ENCODE data around the gene MYBPH. TPM values are rescaled to one million over a fixed set of nuclear protein-coding genes. Genes with fewer than 3 reads are reported as not detected.

The MYBPH gene
- total RNA-seq, 5 donors from 2014 or later (not counting 1 experiment from before 2014, with no cell fraction given): not detected

GRCh38 chr1:203147376-203147775 lies 28.2 kb downstream of the MYBPH start:
- Mint-ChIP-seq H3K27me3 (peaks cover 0 to 7% of the 10 kb centered on the region in 2 donors), H3K9me3 (peaks cover 0 to 4% (median 0%) of the 10 kb centered on the region in 3 donors), H3K4me3 (no peak overlapping the region), H3K27ac (no peak overlapping the region), H3K36me3 (peaks cover 4% of the 10 kb centered on the region), H3K4me1 (no peaks in the 10 kb centered on the region)
- peaks cover 0 to 25% of the 10 kb centered on the region in 2 experiments for H3K27me3 ChIP-seq (replicated peaks in 1 of 2; ENCODE audit: control insufficient read depth in 2 of 2, extremely low read depth in 1 of 2, insufficient read depth in 2 of 2, low read length in 1 of 2)
- CTCF ChIA-PET: no interaction called here
- DNase-seq: no peak
- WGBS (ENCODE audit: insufficient coverage): 78% methylated on average over 4 of the region's 5 CpGs
- no peaks in the 10 kb centered on the region for H3K4me1 ChIP-seq (ENCODE audit: control insufficient read depth in 1 of 2, extremely low read depth in 1 of 2, insufficient read depth in 2 of 2, low read length in 2 of 2)
- H3K36me3 ChIP-seq (ENCODE audit: control insufficient read depth in 2 of 2, extremely low read depth in 1 of 2, insufficient read depth in 1 of 2, low read length in 1 of 2): no peaks in the 10 kb centered on the region
- H3K4me3 ChIP-seq (ENCODE audit: control insufficient read depth in 1 of 2, extremely low read depth in 1 of 2, low read length in 1 of 2): no peak overlapping the region
- POLR2A ChIA-PET: no interaction called here
- H3K27ac ChIP-seq (ENCODE audit: low read length): no peak overlapping the region
- H3K9me3 ChIP-seq: no peaks in the 10 kb centered on the region
- ATAC-seq (replicated peaks in 1 of 4): no peak

DNA sequence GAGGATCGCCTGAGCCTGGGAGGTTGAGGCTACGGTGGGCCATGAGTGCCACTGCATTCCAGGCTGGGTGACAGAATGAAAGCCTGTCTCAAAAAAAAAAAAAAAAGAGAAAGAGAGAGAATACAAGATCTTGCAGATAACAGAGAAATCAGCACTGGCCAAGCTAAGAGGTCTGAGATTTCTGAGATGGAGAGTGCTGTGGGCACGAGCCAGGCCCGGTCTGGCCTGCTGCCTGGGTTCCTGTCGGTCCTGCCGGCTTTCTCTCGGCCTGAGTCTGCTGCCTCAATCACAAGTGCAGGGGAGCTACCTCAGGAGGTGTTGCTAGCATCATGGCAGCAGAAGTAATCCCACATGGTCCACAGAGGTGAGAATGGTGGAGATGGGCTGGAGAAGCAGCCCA lies 29.1 kb downstream of the MYBPH start:
- 89% methylated on average over 6 of the region's 7 CpGs for WGBS (ENCODE audit: insufficient coverage)
- Mint-ChIP-seq H3K4me3 (no peak overlapping the region), H3K36me3 (peaks cover 4% of the 10 kb centered on the region), H3K27me3 (peaks cover 0 to 5% of the 10 kb centered on the region in 2 donors), H3K27ac (no peak overlapping the region), H3K4me1 (no peaks in the 10 kb centered on the region), H3K9me3 (peaks cover 0 to 4% (median 0%) of the 10 kb centered on the region in 3 donors)
- DNase-seq: no peak
- H3K36me3 ChIP-seq (ENCODE audit: control insufficient read depth in 2 of 2, extremely low read depth in 1 of 2, insufficient read depth in 1 of 2, low read length in 1 of 2): no peaks in the 10 kb centered on the region
- no peak for ATAC-seq (replicated peaks in 1 of 4)
- H3K27me3 ChIP-seq (replicated peaks in 1 of 2; ENCODE audit: control insufficient read depth in 2 of 2, extremely low read depth in 1 of 2, insufficient read depth in 2 of 2, low read length in 1 of 2): peaks cover 0 to 20% of the 10 kb centered on the region in 2 experiments
- CTCF ChIA-PET: no interaction called here
- H3K4me3 ChIP-seq (ENCODE audit: control insufficient read depth in 1 of 2, extremely low read depth in 1 of 2, low read length in 1 of 2): no peak overlapping the region
- H3K9me3 ChIP-seq: no peaks in the 10 kb centered on the region
- H3K4me1 ChIP-seq (ENCODE audit: control insufficient read depth in 1 of 2, extremely low read depth in 1 of 2, insufficient read depth in 2 of 2, low read length in 2 of 2): no peaks in the 10 kb centered on the region
- POLR2A ChIA-PET: no interaction called here
- no peak overlapping the region for H3K27ac ChIP-seq (ENCODE audit: low read length)

GRCh38 chr1:203146042-203146369 lies 29.6 kb downstream of the MYBPH start:
- CTCF ChIA-PET: no interaction called here
- DNase-seq (no peak), ATAC-seq (replicated peaks in 1 of 4) (no peak)
- no peaks in the 10 kb centered on the region for H3K4me1 Mint-ChIP-seq
- no peak overlapping the region for H3K4me3 Mint-ChIP-seq
- POLR2A ChIA-PET: no interaction called here
- no peak overlapping the region for H3K27ac Mint-ChIP-seq
- peaks cover 0 to 7% of the 10 kb centered on the region in 2 donors for H3K27me3 Mint-ChIP-seq
- Histone ChIP-seq H3K4me3 (ENCODE audit: control insufficient read depth in 1 of 2, extremely low read depth in 1 of 2, low read length in 1 of 2) (no peak overlapping the region), H3K27me3 (replicated peaks in 1 of 2; ENCODE audit: control insufficient read depth in 2 of 2, extremely low read depth in 1 of 2, insufficient read depth in 2 of 2, low read length in 1 of 2) (peaks cover 0 to 22% of the 10 kb centered on the region in 2 experiments), H3K27ac (ENCODE audit: low read length) (no peak overlapping the region), H3K36me3 (ENCODE audit: control insufficient read depth in 2 of 2, extremely low read depth in 1 of 2, insufficient read depth in 1 of 2, low read length in 1 of 2) (no peaks in the 10 kb centered on the region), H3K9me3 (no peaks in the 10 kb centered on the region), H3K4me1 (ENCODE audit: control insufficient read depth in 1 of 2, extremely low read depth in 1 of 2, insufficient read depth in 2 of 2, low read length in 2 of 2) (no peaks in the 10 kb centered on the region)
- 100% methylated on average over 1 of the region's 2 CpGs for WGBS (ENCODE audit: insufficient coverage)
- H3K36me3 Mint-ChIP-seq: peaks cover 4% of the 10 kb centered on the region
- peaks cover 0 to 4% (median 0%) of the 10 kb centered on the region in 3 donors for H3K9me3 Mint-ChIP-seq

GRCh38 chr1:203145321-203146041 lies 30.1 kb downstream of the MYBPH start:
- Mint-ChIP-seq H3K4me3 (no peak overlapping the region), H3K27ac (no peak overlapping the region), H3K4me1 (no peaks in the 10 kb centered on the region), H3K27me3 (peaks cover 0 to 7% of the 10 kb centered on the region in 2 donors), H3K36me3 (peaks cover 4% of the 10 kb centered on the region), H3K9me3 (peaks cover 0 to 4% (median 0%) of the 10 kb centered on the region in 3 donors)
- Histone ChIP-seq H3K4me3 (ENCODE audit: control insufficient read depth in 1 of 2, extremely low read depth in 1 of 2, low read length in 1 of 2) (no peak overlapping the region), H3K27me3 (replicated peaks in 1 of 2; ENCODE audit: control insufficient read depth in 2 of 2, extremely low read depth in 1 of 2, insufficient read depth in 2 of 2, low read length in 1 of 2) (peaks cover 0 to 22% of the 10 kb centered on the region in 2 experiments), H3K27ac (ENCODE audit: low read length) (no peak overlapping the region), H3K9me3 (no peaks in the 10 kb centered on the region), H3K36me3 (ENCODE audit: control insufficient read depth in 2 of 2, extremely low read depth in 1 of 2, insufficient read depth in 1 of 2, low read length in 1 of 2) (no peaks in the 10 kb centered on the region), H3K4me1 (ENCODE audit: control insufficient read depth in 1 of 2, extremely low read depth in 1 of 2, insufficient read depth in 2 of 2, low read length in 2 of 2) (no peaks in the 10 kb centered on the region)
- ChIA-PET CTCF (no interaction called here), POLR2A (no interaction called here)
- ATAC-seq (replicated peaks in 1 of 4) (no peak), DNase-seq (no peak)
- 79% methylated on average over 5 of the region's 13 CpGs for WGBS (ENCODE audit: insufficient coverage)

DNA sequence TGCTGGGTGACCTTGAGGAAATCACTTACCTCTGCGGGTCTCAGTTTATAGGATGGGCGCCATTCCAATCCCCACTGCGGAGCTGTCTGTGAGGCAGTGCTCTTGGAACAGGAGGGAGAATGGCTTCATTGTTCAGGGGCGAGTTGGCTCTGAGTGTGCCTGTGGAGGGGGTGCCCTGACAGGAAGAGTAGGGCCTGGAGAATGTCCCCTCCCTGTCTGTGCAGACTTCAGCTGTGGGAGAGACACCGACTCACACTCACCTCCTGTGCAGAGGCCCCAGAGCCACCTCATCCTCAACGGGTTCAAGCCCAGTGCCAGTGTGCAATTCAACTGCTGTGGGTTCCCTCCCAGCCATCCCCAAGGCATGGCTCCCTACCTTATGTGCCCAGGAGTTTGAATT lies 31.0 kb downstream of the MYBPH start:
- no peaks in the 10 kb centered on the region for H3K4me1 ChIP-seq (ENCODE audit: control insufficient read depth in 1 of 2, extremely low read depth in 1 of 2, insufficient read depth in 2 of 2, low read length in 2 of 2)
- H3K27ac ChIP-seq (ENCODE audit: low read length): no peak overlapping the region
- H3K4me3 ChIP-seq (ENCODE audit: control insufficient read depth in 1 of 2, extremely low read depth in 1 of 2, low read length in 1 of 2): no peak overlapping the region
- Mint-ChIP-seq H3K4me3 (no peak overlapping the region), H3K27me3 (peaks cover 0 to 7% of the 10 kb centered on the region in 2 donors), H3K27ac (no peak overlapping the region), H3K36me3 (peaks cover 4% of the 10 kb centered on the region), H3K4me1 (no peaks in the 10 kb centered on the region), H3K9me3 (peaks cover 0 to 4% (median 0%) of the 10 kb centered on the region in 3 donors)
- DNase-seq: no peak
- no peak for ATAC-seq (replicated peaks in 1 of 4)
- ChIA-PET CTCF (no interaction called here), POLR2A (no interaction called here)
- no peaks in the 10 kb centered on the region for H3K9me3 ChIP-seq
- peaks cover 0 to 24% of the 10 kb centered on the region in 2 experiments for H3K27me3 ChIP-seq (replicated peaks in 1 of 2; ENCODE audit: control insufficient read depth in 2 of 2, extremely low read depth in 1 of 2, insufficient read depth in 2 of 2, low read length in 1 of 2)
- WGBS (ENCODE audit: insufficient coverage): 90% methylated on average over 2 of the region's 6 CpGs
- H3K36me3 ChIP-seq (ENCODE audit: control insufficient read depth in 2 of 2, extremely low read depth in 1 of 2, insufficient read depth in 1 of 2, low read length in 1 of 2): no peaks in the 10 kb centered on the region

- WGBS (ENCODE audit: insufficient coverage): 83% methylated on average over 5 of the region's 11 CpGs
Observed at GRCh38 chr1:203143641-203144040, 32.0 kb downstream of the MYBPH start.

More at GRCh38 chr1:203143641-203144040, 32.0 kb downstream of the MYBPH start:
- ATAC-seq (replicated peaks in 1 of 4) (no peak), DNase-seq (no peak)
- Mint-ChIP-seq H3K27me3 (peaks cover 0 to 7% of the 10 kb centered on the region in 2 donors), H3K4me1 (no peaks in the 10 kb centered on the region), H3K36me3 (peaks cover 4% of the 10 kb centered on the region), H3K4me3 (no peak overlapping the region), H3K27ac (no peak overlapping the region), H3K9me3 (peaks cover 0 to 4% (median 0%) of the 10 kb centered on the region in 3 donors)
- H3K4me3 ChIP-seq (ENCODE audit: control insufficient read depth in 1 of 2, extremely low read depth in 1 of 2, low read length in 1 of 2): no peak overlapping the region
- H3K27ac ChIP-seq (ENCODE audit: low read length): no peak overlapping the region
- peaks cover 0 to 28% of the 10 kb centered on the region in 2 experiments for H3K27me3 ChIP-seq (replicated peaks in 1 of 2; ENCODE audit: control insufficient read depth in 2 of 2, extremely low read depth in 1 of 2, insufficient read depth in 2 of 2, low read length in 1 of 2)
- ChIA-PET POLR2A (no interaction called here), CTCF (no interaction called here)
- H3K9me3 ChIP-seq: no peaks in the 10 kb centered on the region
- H3K4me1 ChIP-seq (ENCODE audit: control insufficient read depth in 1 of 2, extremely low read depth in 1 of 2, insufficient read depth in 2 of 2, low read length in 2 of 2): no peaks in the 10 kb centered on the region
- H3K36me3 ChIP-seq (ENCODE audit: control insufficient read depth in 2 of 2, extremely low read depth in 1 of 2, insufficient read depth in 1 of 2, low read length in 1 of 2): no peaks in the 10 kb centered on the region

Data from T-cell (primary cell).